ENCODE data around the gene NECTIN2.
"Not testable (repeated sequence)": the region's sequence is repeated elsewhere in the genome, so short reads cannot be mapped to it uniquely, and the experiment has no call there.

GRCh38 chr19:44913512-44914432, 67.7 kb downstream of the NECTIN2 start:
- not testable (repeated sequence) for TF ChIP-seq CTCF (IDR thresholded peaks at IDR 0.05; ENCODE audit: low read length); EZH2 (IDR thresholded peaks at IDR 0.05; ENCODE audit: borderline replicate concordance, low read length)
